ENCODE data around the gene PTPRT. TPM values are rescaled to one million over a fixed set of nuclear protein-coding genes. Genes with fewer than 3 reads are reported as not detected.
"Not testable (repeated sequence)": the region's sequence is repeated elsewhere in the genome, so short reads cannot be mapped to it uniquely, and the experiment has no call there.

Gene PTPRT
- polyA plus RNA-seq, 1 donor: 0.53 TPM

GRCh38 chr20:43187476-43188233 is 2.1 kb downstream of the PTPRT start:
- peak; percentile 65 for DNase-seq

DNA sequence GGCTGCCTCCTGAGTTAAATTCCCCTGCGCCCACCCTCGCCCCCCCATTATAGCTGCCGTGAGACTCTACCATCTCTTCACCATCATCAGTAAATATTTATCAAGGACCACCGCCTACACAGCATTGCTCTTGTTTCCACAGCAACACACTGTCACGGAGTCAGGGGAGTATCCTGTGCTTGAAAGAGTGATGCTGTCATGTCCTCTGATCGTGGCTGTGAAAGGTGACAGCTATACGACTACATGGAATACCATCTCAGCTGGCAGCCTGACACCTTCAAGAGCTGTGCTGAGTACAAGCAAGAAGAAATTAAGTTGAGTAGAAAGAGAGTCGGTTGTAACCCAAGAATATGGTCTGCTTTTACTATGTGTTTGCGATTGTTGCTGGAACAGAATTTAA is 3.4 kb downstream of the PTPRT start:
- DNase-seq: no peak

DNA sequence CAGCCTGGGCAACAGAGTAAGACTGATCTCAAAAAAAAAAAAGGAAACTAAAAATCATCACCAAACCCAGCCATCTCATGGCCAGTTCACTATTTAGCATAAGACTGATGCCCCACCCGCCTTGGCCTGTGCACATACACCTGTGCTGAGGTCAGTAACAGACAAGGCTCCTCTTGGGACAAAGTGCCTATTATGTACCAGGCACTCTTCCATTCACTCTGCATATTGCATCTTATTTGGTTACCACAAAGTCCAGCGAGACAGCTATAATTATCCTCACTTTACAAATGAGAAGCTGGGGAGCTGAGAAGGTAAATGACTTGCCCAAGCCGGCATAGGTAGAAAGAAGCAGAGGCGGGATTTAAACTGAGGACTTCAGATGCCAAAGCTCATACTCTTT is 3.8 kb downstream of the PTPRT start:
- no peak for DNase-seq

DNA sequence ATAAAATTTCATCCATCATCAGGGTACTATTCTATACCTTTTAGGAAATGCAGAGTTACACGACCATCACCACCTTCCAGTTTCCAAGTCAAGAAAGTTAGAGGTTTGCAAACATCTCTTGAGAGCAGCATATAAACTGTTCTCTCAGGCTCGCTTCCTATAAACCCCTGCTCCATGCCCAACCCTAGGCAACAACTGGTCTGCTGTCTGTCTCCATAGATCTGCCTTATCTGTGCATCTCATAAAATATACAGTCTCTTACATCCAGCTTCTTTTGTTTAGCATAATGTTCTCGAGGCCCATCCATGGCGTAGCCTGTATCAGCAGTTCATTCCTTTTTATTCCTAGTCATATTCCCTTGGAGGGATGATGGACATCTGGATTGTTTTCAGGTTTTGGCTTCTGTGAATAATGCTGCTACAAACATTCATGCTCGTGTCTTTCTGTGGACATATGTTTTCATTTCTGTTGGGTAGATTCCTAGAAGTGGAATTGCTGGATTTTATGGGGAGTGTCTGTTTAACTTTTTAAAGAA is 6.1 kb downstream of the PTPRT start:
- DNase-seq: no peak

DNA sequence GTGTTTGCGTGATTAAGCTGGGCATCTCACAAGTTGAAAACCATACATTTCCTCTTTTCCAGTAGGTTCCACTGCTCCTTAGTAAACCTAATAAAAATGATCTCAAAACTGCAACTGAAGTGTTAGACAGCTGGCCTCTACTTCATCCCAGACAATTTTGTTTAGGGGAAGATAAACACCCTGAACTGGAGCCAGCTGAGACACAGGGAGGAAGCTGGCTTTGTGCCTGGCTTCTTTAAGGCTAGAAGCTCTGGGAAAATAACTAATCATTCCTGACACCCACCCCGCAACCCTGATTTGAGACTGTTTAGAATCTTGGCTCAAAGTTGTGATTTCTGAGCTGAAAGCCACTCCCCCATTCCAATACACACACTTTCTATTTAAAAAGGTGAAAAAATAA is 11.6 kb downstream of the PTPRT start:
- DNase-seq: peak; percentile 49

DNA sequence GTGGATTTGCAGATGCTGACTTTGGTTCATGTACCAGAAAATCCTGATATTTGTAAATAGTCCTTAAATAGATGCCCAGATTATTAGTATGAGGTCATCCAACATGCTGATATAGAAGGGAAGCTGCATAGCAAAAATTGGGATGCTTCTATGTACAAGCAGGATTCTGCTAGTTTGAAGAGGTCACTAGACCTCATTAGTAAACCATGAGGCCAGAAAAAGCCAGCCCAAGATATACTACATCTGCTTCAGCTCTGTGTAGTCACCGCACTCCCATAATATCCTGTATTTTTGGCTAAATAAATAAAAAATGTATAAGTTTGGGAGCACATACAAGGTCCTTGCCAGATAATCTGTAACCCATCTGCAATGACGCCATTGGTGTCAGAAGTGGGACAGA is 13.0 kb downstream of the PTPRT start:
- DNase-seq: no peak

DNA sequence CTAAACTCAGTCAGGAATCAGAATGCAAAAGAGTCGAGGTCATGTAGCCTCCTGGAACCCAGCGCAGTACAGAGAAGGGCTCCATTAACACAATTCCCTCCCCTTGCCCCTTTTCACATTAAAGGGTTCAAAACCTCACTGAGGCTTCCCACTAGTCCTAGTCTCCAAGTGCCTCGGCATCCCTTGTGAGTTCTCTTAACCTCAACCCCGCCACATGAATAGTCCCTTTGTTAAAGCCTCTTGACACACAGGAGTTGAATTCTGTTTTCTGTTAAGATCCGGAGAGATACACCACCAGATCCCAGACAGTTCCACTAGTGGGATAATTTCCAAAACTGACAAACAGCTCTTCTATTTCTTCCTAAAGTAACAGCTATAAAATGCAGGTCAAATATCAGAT is 17.8 kb downstream of the PTPRT start:
- DNase-seq: no peak

DNA sequence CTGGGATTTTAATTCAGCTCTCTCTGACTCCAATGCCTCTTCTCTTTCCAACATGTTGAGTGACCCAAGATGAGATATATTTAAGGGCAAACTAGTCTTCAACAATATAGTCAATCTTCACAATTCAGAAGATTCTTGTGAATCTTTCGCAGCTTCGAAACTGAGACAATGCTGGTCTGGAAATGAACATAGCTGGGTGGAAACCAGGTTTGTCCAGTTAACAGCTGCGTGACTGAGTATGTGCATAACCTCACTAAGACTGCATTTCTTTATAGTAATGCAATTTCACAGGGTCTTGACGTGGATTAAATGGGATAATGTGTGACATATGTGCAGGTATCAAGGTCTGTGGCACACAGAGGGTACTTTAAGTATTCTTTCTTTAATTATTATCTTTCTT is 18.9 kb downstream of the PTPRT start:
- DNase-seq: no peak

GRCh38 chr20:43167615-43168014 is 22.1 kb downstream of the PTPRT start:
- DNase-seq: no peak

GRCh38 chr20:43167021-43167420 is 22.7 kb downstream of the PTPRT start:
- no peak for DNase-seq

DNA sequence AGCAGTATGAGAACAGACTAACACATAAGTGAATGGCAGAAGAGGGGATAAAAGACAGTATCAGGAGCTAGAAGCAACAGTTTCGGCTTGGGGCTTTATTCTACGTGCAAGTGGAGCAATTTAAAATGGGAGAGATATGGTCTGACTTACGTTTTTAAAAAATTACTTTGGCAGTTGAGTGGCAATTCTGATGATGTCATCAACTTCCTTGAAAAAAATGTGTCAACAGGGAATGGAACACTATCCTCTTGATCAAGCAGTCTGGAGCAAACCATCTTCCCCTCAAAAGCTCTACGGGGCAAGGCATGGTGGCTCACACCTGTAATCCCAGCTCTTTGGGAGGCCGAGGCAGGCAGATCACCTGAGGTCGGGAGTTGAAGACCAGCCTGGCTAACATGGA is 24.1 kb downstream of the PTPRT start:
- DNase-seq: no peak

DNA sequence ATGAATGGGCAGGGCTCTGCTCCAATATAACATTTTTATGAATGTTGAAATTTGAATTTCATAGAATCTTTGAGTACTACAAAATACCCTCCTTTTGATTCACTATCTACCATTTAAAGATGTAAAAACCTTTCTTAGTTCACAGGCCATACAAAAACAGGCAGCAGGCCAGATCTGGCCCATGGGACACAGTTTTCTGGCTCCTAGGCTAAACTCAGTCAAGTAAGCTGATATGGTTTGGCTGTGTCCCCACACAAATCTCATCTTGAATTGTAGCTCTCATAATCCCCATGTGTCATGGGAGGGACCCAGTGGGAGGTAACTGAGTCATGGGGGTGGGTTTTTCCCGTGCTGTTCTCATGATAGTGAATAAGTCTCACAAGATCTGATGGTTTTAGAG is 25.0 kb downstream of the PTPRT start:
- not testable (repeated sequence) for DNase-seq

DNA sequence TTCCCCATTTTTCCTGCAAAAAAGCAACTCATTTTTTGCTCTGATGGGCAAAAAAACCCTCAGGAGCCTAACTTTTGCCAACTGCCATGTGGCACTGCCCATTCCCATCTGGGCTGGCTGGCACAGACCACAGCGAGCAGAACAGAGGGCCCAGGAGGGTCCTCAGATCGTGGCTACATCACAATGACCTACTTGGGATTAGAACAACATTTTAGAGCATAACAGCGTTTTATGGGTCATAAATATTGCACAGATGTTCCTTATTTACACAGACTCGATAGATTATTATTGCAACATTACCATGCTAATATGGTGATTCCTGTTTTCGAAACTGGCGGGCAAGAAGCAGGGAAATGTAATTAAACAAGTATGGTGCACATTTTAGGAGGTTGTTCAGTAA is 28.0 kb downstream of the PTPRT start:
- no peak for DNase-seq

GRCh38 chr20:43160941-43161340 is 28.8 kb downstream of the PTPRT start:
- no peak for DNase-seq

- no peak for DNase-seq
Observed at GRCh38 chr20:43159994-43160393, 29.7 kb downstream of the PTPRT start.

GRCh38 chr20:43155366-43156100 is 34.2 kb downstream of the PTPRT start:
- no peak for DNase-seq

DNA sequence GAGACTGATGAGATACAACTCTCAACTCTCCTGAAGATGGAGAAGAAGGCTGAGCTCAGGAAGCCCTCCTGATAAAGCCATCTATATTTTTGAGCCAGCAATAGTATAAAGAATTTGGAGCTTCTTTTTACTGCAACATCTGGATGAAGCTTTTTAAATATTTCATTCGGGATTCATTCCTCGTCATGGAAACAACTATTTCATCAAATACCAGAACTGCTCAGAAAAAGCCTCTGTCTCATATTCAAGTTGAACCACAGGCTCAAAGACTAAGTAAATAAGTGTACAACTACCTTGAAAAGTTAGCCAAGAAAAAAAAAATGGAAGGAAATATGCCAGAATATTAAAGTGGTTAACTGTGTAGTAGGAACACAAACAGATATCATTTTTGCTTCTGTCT is 37.8 kb downstream of the PTPRT start:
- DNase-seq: no peak

GRCh38 chr20:43151256-43151655 is 38.5 kb downstream of the PTPRT start:
- DNase-seq: no peak

DNA sequence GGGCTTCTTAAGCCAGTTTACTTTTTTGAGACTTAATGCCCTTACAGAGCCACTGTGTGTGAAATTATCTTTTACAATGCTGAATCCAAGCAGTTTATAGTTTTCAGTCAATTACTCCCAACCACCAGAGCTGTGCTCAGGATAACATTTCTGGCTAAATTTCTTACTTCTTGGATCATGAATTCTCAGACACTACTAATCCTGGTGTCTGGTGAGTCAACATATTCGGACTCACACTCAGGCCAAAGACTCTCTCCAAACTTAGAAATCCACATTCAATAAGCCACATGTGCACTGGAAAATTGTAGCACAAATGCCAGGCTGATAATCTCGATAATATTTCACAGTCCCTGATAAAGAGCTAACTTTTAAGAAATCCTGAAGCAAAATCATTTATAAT is 49.0 kb downstream of the PTPRT start:
- DNase-seq: no peak

DNA sequence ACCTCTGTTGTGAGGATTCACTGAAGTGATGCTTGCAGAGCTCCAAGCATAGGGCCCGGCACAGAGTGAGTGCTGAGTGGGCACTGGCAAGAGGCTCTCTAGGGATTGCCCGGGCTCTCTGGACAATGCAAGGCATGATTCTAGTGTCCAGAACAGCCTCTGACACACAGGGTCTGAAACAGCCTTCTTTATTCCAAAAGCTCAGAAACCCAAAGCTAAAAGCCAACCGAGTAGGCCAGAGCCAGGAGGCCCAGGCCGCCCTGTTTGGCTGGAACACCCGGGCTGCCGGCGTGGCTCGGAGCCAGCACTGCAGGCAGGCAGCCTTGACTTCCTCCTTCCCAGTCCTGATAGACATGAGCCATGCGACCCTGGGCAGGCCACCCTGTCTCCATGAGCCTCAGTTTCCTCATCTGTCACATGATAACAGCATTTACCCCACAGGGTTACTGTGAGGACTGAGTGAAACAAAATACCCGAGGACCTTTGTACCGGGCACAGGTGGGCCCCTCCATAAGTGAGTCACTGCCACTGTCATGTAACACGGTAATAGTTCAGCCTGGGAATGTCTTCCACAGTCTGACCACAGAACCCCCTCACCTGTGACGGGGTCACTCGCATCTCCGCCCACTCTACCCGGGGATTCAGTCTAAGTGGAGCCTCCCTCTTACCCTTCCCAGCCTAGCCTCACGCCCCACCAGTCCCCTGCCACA is 51.5 kb downstream of the PTPRT start:
- no peak for DNase-seq

DNA sequence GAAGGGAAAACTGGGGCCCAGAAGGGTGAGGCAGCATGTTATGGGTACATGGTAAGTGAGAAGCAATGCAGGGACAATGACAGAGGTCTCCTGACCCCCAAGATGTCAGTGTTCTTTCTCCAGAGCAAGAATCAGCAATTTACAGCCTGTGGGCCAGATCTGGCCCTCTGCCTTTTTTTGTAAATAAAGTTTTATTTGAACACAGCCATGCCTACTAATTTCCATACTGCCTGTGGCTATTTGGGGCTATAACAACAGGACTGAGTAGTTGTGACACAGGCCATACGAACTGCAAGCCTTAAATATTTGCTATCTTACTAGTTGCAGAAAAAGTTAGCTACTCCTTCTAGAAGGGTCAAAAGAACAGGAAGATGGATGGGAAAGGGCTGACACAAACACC is 52.5 kb downstream of the PTPRT start:
- DNase-seq: no peak

GRCh38 chr20:43124241-43124640 is 65.5 kb downstream of the PTPRT start:
- no peak for DNase-seq

DNA sequence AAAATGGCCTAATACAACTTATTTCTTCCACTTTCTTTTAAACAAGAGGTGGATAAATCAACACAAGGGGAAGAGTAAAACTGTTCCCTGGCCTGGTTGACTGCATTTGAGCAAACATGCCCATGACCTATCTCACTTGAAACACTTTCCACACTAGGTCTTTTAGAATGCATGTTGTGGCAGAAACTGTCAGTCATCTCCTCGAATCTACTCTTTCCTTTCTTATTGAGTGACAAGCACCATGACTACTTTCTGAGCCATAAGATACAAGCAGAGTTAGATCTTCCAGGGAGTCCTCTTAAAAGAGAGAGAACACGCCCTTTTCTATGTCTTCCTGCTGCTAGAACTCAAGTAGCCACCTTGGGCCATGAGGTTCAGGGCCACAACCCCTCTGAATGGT is 66.5 kb downstream of the PTPRT start:
- DNase-seq: no peak

Measured in left kidney (tissue), 2 donors.